Measurements from ENCODE around the gene RAD51B. TPM values are rescaled to one million over a fixed set of nuclear protein-coding genes. Genes with fewer than 3 reads are reported as not detected.

The RAD51B gene
- total and polyA plus RNA-seq, 3 donors from 2014 or later = 5.5 to 22.5 (median 19.1) TPM

- no peak for DNase-seq
- no peaks in the 10 kb centered on the region for H3K9me3 ChIP-seq
- H3K4me1 ChIP-seq = peaks cover 8% of the 10 kb centered on the region
- 44 to 69% methylated on average over 4 of the region's 4 CpGs for WGBS, 2 donors
- H3K4me3 ChIP-seq = no peak overlapping the region
- intact Hi-C loops (cut with DNase I; ENCODE audit: low total_unique reads) = no loop called here
- no peaks in the 10 kb centered on the region for H3K36me3 ChIP-seq (ENCODE audit: low read depth, missing control alignments)
- no peak overlapping the region for H3K27ac ChIP-seq
- H3K27me3 ChIP-seq = no peaks in the 10 kb centered on the region
- no peak for TF ChIP-seq POLR2A (IDR thresholded peaks at IDR 0.05)
- TF ChIP-seq, protein P1, sequence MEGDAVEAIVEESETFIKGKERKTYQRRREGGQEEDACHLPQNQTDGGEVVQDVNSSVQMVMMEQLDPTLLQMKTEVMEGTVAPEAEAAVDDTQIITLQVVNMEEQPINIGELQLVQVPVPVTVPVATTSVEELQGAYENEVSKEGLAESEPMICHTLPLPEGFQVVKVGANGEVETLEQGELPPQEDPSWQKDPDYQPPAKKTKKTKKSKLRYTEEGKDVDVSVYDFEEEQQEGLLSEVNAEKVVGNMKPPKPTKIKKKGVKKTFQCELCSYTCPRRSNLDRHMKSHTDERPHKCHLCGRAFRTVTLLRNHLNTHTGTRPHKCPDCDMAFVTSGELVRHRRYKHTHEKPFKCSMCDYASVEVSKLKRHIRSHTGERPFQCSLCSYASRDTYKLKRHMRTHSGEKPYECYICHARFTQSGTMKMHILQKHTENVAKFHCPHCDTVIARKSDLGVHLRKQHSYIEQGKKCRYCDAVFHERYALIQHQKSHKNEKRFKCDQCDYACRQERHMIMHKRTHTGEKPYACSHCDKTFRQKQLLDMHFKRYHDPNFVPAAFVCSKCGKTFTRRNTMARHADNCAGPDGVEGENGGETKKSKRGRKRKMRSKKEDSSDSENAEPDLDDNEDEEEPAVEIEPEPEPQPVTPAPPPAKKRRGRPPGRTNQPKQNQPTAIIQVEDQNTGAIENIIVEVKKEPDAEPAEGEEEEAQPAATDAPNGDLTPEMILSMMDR (IDR thresholded peaks at IDR 0.05) = no peak
These were observed 800.4 kb downstream of the RAD51B start for GRCh38 chr14:68619790-68620574.

GRCh38 chr14:68621400-68622365 lies 802.1 kb downstream of the RAD51B start:
- Histone ChIP-seq H3K36me3 (ENCODE audit: low read depth, missing control alignments) (no peaks in the 10 kb centered on the region), H3K27ac (no peak overlapping the region), H3K9me3 (no peaks in the 10 kb centered on the region), H3K4me3 (no peak overlapping the region), H3K27me3 (no peaks in the 10 kb centered on the region), H3K4me1 (peaks cover 17% of the 10 kb centered on the region)
- intact Hi-C loops (cut with DNase I; ENCODE audit: low total_unique reads) = no loop called here
- TF ChIP-seq, protein P1 (IDR thresholded peaks at IDR 0.05) = no peak
- no peak for TF ChIP-seq POLR2A (IDR thresholded peaks at IDR 0.05)
- no peak for DNase-seq
- WGBS, 2 donors = 69 to 76% methylated on average over 5 to 6 of the region's 6 CpGs

DNA sequence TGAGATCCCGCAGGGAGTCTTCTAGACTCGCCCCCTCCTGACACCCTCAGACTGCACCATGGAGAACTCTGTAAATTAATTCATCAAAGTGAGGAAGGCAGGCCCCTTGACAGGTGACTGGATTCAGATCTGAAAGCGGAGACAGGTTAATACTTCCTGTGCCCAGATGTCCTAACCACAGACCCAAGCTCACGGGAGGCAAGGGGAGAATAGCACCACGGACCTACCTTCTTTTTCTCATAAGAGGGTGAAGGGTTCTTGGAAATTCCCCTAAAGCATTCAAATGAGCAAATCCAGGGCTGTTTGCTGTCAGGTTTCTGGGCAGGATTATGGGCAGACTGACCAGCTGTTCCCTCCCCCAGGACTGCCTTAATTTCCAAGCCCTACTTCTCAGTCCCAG lies 803.3 kb downstream of the RAD51B start:
- H3K9me3 ChIP-seq = no peaks in the 10 kb centered on the region
- no peak for TF ChIP-seq POLR2A (IDR thresholded peaks at IDR 0.05)
- TF ChIP-seq, protein P1 (IDR thresholded peaks at IDR 0.05) = no peak
- intact Hi-C loops (cut with DNase I; ENCODE audit: low total_unique reads) = no loop called here
- H3K36me3 ChIP-seq (ENCODE audit: low read depth, missing control alignments) = no peaks in the 10 kb centered on the region
- 82 to 96% methylated on average over 3 to 5 of the region's 5 CpGs for WGBS, 2 donors
- no peak overlapping the region for H3K27ac ChIP-seq
- H3K4me3 ChIP-seq = no peak overlapping the region
- DNase-seq = no peak
- peaks cover 28% of the 10 kb centered on the region for H3K4me1 ChIP-seq
- no peaks in the 10 kb centered on the region for H3K27me3 ChIP-seq

GRCh38 chr14:68623307-68623706 lies 803.7 kb downstream of the RAD51B start:
- intact Hi-C loops (cut with DNase I; ENCODE audit: low total_unique reads) = no loop called here
- DNase-seq = no peak
- no peak overlapping the region for H3K27ac ChIP-seq
- no peak overlapping the region for H3K4me3 ChIP-seq
- H3K4me1 ChIP-seq = peaks cover 30% of the 10 kb centered on the region
- 96 to 99% methylated on average over 3 of the region's 3 CpGs for WGBS, 2 donors
- no peaks in the 10 kb centered on the region for H3K27me3 ChIP-seq
- no peaks in the 10 kb centered on the region for H3K36me3 ChIP-seq (ENCODE audit: low read depth, missing control alignments)
- TF ChIP-seq, protein P1 (IDR thresholded peaks at IDR 0.05) = no peak
- TF ChIP-seq POLR2A (IDR thresholded peaks at IDR 0.05) = no peak
- no peaks in the 10 kb centered on the region for H3K9me3 ChIP-seq
